ENCODE results near the gene SDK1.

SDK1 gene

GRCh38 chr7:3426064-3426463 lies 125.0 kb downstream of the SDK1 start:
- no peaks in the 10 kb centered on the region for H3K4me1 ChIP-seq (ENCODE audit: control insufficient read depth, insufficient read depth, low read length)
- no peak overlapping the region for H3K4me3 ChIP-seq (ENCODE audit: low read length)
- H3K27me3 ChIP-seq (replicated peaks; ENCODE audit: control insufficient read depth, insufficient read depth, low read length) = no peaks in the 10 kb centered on the region
- H3K36me3 ChIP-seq (ENCODE audit: control insufficient read depth, insufficient read depth, low read length, severe bottlenecking) = no peaks in the 10 kb centered on the region
- no peak overlapping the region for H3K9ac ChIP-seq (ENCODE audit: low read length)
- H3K9me3 ChIP-seq (ENCODE audit: control insufficient read depth, low read length) = peaks cover 8% of the 10 kb centered on the region
- no peak for DNase-seq (ENCODE audit: low read depth)

- H3K9ac ChIP-seq (ENCODE audit: low read length) = no peak overlapping the region
- no peak overlapping the region for H3K4me3 ChIP-seq (ENCODE audit: low read length)
- H3K36me3 ChIP-seq (ENCODE audit: control insufficient read depth, insufficient read depth, low read length, severe bottlenecking) = no peaks in the 10 kb centered on the region
- DNase-seq (ENCODE audit: low read depth) = no peak
- no peaks in the 10 kb centered on the region for H3K9me3 ChIP-seq (ENCODE audit: control insufficient read depth, low read length)
- no peaks in the 10 kb centered on the region for H3K27me3 ChIP-seq (replicated peaks; ENCODE audit: control insufficient read depth, insufficient read depth, low read length)
- H3K4me1 ChIP-seq (ENCODE audit: control insufficient read depth, insufficient read depth, low read length) = peaks cover 7% of the 10 kb centered on the region
Measured at GRCh38 chr7:3427957-3428356, 126.9 kb downstream of the SDK1 start.

GRCh38 chr7:3429981-3430380 lies 128.9 kb downstream of the SDK1 start:
- H3K27me3 ChIP-seq (replicated peaks; ENCODE audit: control insufficient read depth, insufficient read depth, low read length) = no peaks in the 10 kb centered on the region
- no peak overlapping the region for H3K9ac ChIP-seq (ENCODE audit: low read length)
- DNase-seq (ENCODE audit: low read depth) = no peak
- no peaks in the 10 kb centered on the region for H3K9me3 ChIP-seq (ENCODE audit: control insufficient read depth, low read length)
- peaks cover 20% of the 10 kb centered on the region for H3K4me1 ChIP-seq (ENCODE audit: control insufficient read depth, insufficient read depth, low read length)
- no peaks in the 10 kb centered on the region for H3K36me3 ChIP-seq (ENCODE audit: control insufficient read depth, insufficient read depth, low read length, severe bottlenecking)
- no peak overlapping the region for H3K4me3 ChIP-seq (ENCODE audit: low read length)

GRCh38 chr7:3430588-3430987 lies 129.5 kb downstream of the SDK1 start:
- H3K4me3 ChIP-seq (ENCODE audit: low read length) = no peak overlapping the region
- H3K4me1 ChIP-seq (ENCODE audit: control insufficient read depth, insufficient read depth, low read length) = peaks cover 20% of the 10 kb centered on the region
- H3K27me3 ChIP-seq (replicated peaks; ENCODE audit: control insufficient read depth, insufficient read depth, low read length) = no peaks in the 10 kb centered on the region
- H3K36me3 ChIP-seq (ENCODE audit: control insufficient read depth, insufficient read depth, low read length, severe bottlenecking) = no peaks in the 10 kb centered on the region
- H3K9me3 ChIP-seq (ENCODE audit: control insufficient read depth, low read length) = no peaks in the 10 kb centered on the region
- no peak for DNase-seq (ENCODE audit: low read depth)
- no peak overlapping the region for H3K9ac ChIP-seq (ENCODE audit: low read length)

- Histone ChIP-seq H3K9me3 (ENCODE audit: control insufficient read depth, low read length) (no peaks in the 10 kb centered on the region), H3K4me3 (ENCODE audit: low read length) (no peak overlapping the region), H3K4me1 (ENCODE audit: control insufficient read depth, insufficient read depth, low read length) (peaks cover 20% of the 10 kb centered on the region), H3K9ac (ENCODE audit: low read length) (no peak overlapping the region), H3K27me3 (replicated peaks; ENCODE audit: control insufficient read depth, insufficient read depth, low read length) (no peaks in the 10 kb centered on the region), H3K36me3 (ENCODE audit: control insufficient read depth, insufficient read depth, low read length, severe bottlenecking) (no peaks in the 10 kb centered on the region)
- peak; percentile 13 for DNase-seq (ENCODE audit: low read depth)
Measured at GRCh38 chr7:3431306-3431705, 130.3 kb downstream of the SDK1 start.

GRCh38 chr7:3432911-3433310 lies 131.9 kb downstream of the SDK1 start:
- no peak overlapping the region for H3K9ac ChIP-seq (ENCODE audit: low read length)
- peak; percentile 78 for DNase-seq (ENCODE audit: low read depth)
- no peaks in the 10 kb centered on the region for H3K36me3 ChIP-seq (ENCODE audit: control insufficient read depth, insufficient read depth, low read length, severe bottlenecking)
- H3K9me3 ChIP-seq (ENCODE audit: control insufficient read depth, low read length) = no peaks in the 10 kb centered on the region
- H3K4me1 ChIP-seq (ENCODE audit: control insufficient read depth, insufficient read depth, low read length) = peaks cover 20% of the 10 kb centered on the region
- peak overlapping the region; percentile 42 for H3K4me3 ChIP-seq (ENCODE audit: low read length)
- H3K27me3 ChIP-seq (replicated peaks; ENCODE audit: control insufficient read depth, insufficient read depth, low read length) = no peaks in the 10 kb centered on the region

- Histone ChIP-seq H3K4me3 (ENCODE audit: low read length) (no peak overlapping the region), H3K4me1 (ENCODE audit: control insufficient read depth, insufficient read depth, low read length) (peaks cover 26% of the 10 kb centered on the region), H3K36me3 (ENCODE audit: control insufficient read depth, insufficient read depth, low read length, severe bottlenecking) (no peaks in the 10 kb centered on the region), H3K27me3 (replicated peaks; ENCODE audit: control insufficient read depth, insufficient read depth, low read length) (no peaks in the 10 kb centered on the region), H3K9me3 (ENCODE audit: control insufficient read depth, low read length) (no peaks in the 10 kb centered on the region), H3K9ac (ENCODE audit: low read length) (no peak overlapping the region)
- DNase-seq (ENCODE audit: low read depth) = no peak
Measured at GRCh38 chr7:3434611-3435010, 133.6 kb downstream of the SDK1 start.

- no peaks in the 10 kb centered on the region for H3K27me3 ChIP-seq (replicated peaks; ENCODE audit: control insufficient read depth, insufficient read depth, low read length)
- DNase-seq (ENCODE audit: low read depth) = no peak
Measured at GRCh38 chr7:3436112-3436511, 135.1 kb downstream of the SDK1 start.

GRCh38 chr7:3436746-3437145 lies 135.7 kb downstream of the SDK1 start:
- peak; percentile 64 for DNase-seq (ENCODE audit: low read depth)

More at GRCh38 chr7:3436112-3436511, 135.1 kb downstream of the SDK1 start:
- H3K4me3 ChIP-seq (ENCODE audit: low read length) = no peak overlapping the region
- no peak overlapping the region for H3K9ac ChIP-seq (ENCODE audit: low read length)
- H3K36me3 ChIP-seq (ENCODE audit: control insufficient read depth, insufficient read depth, low read length, severe bottlenecking) = no peaks in the 10 kb centered on the region
- H3K9me3 ChIP-seq (ENCODE audit: control insufficient read depth, low read length) = no peaks in the 10 kb centered on the region
- H3K4me1 ChIP-seq (ENCODE audit: control insufficient read depth, insufficient read depth, low read length) = peaks cover 32% of the 10 kb centered on the region

GRCh38 chr7:3437467-3437866 lies 136.4 kb downstream of the SDK1 start:
- Histone ChIP-seq H3K9me3 (ENCODE audit: control insufficient read depth, low read length) (no peaks in the 10 kb centered on the region), H3K4me3 (ENCODE audit: low read length) (no peak overlapping the region), H3K36me3 (ENCODE audit: control insufficient read depth, insufficient read depth, low read length, severe bottlenecking) (no peaks in the 10 kb centered on the region), H3K4me1 (ENCODE audit: control insufficient read depth, insufficient read depth, low read length) (peaks cover 28% of the 10 kb centered on the region), H3K27me3 (replicated peaks; ENCODE audit: control insufficient read depth, insufficient read depth, low read length) (no peaks in the 10 kb centered on the region), H3K9ac (ENCODE audit: low read length) (no peak overlapping the region)
- no peak for DNase-seq (ENCODE audit: low read depth)

More at GRCh38 chr7:3436746-3437145, 135.7 kb downstream of the SDK1 start:
- no peak overlapping the region for H3K4me3 ChIP-seq (ENCODE audit: low read length)
- H3K9ac ChIP-seq (ENCODE audit: low read length) = no peak overlapping the region
- no peaks in the 10 kb centered on the region for H3K9me3 ChIP-seq (ENCODE audit: control insufficient read depth, low read length)
- no peaks in the 10 kb centered on the region for H3K36me3 ChIP-seq (ENCODE audit: control insufficient read depth, insufficient read depth, low read length, severe bottlenecking)
- H3K4me1 ChIP-seq (ENCODE audit: control insufficient read depth, insufficient read depth, low read length) = peaks cover 32% of the 10 kb centered on the region
- no peaks in the 10 kb centered on the region for H3K27me3 ChIP-seq (replicated peaks; ENCODE audit: control insufficient read depth, insufficient read depth, low read length)

- Histone ChIP-seq H3K9ac (ENCODE audit: low read length) (no peak overlapping the region), H3K27me3 (replicated peaks; ENCODE audit: control insufficient read depth, insufficient read depth, low read length) (no peaks in the 10 kb centered on the region), H3K9me3 (ENCODE audit: control insufficient read depth, low read length) (no peaks in the 10 kb centered on the region), H3K36me3 (ENCODE audit: control insufficient read depth, insufficient read depth, low read length, severe bottlenecking) (no peaks in the 10 kb centered on the region), H3K4me1 (ENCODE audit: control insufficient read depth, insufficient read depth, low read length) (peaks cover 21% of the 10 kb centered on the region), H3K4me3 (ENCODE audit: low read length) (no peak overlapping the region)
- DNase-seq (ENCODE audit: low read depth) = no peak
Measured at GRCh38 chr7:3438352-3438751, 137.3 kb downstream of the SDK1 start.

- H3K4me3 ChIP-seq (ENCODE audit: low read length) = peak overlapping the region; percentile 49
- peak; percentile 92 for DNase-seq (ENCODE audit: low read depth)
- H3K9ac ChIP-seq (ENCODE audit: low read length) = no peak overlapping the region
- H3K4me1 ChIP-seq (ENCODE audit: control insufficient read depth, insufficient read depth, low read length) = peaks cover 12% of the 10 kb centered on the region
- H3K27me3 ChIP-seq (replicated peaks; ENCODE audit: control insufficient read depth, insufficient read depth, low read length) = no peaks in the 10 kb centered on the region
- no peaks in the 10 kb centered on the region for H3K9me3 ChIP-seq (ENCODE audit: control insufficient read depth, low read length)
- no peaks in the 10 kb centered on the region for H3K36me3 ChIP-seq (ENCODE audit: control insufficient read depth, insufficient read depth, low read length, severe bottlenecking)
Measured at GRCh38 chr7:3439333-3440030, 138.4 kb downstream of the SDK1 start.

Data from adipocyte (in vitro differentiated cells).